Stimulated activated CD4-positive, alpha-beta T cell treated with anti-CD3 and anti-CD28 coated beads, Interleukin-2, amount 100 ng/mL, for 48 hours (primary cell): Measurements from ENCODE around the gene FBXO8.

Experiments
- DNase-seq, 2 donors: peaks; one replicate each; pipeline ENCODE4 v3.0.0-alpha.2; 2020

The FBXO8 gene

GRCh38 chr4:174241162-174241561 lies 42.3 kb downstream of the FBXO8 start:
- DNase-seq, result no peak

GRCh38 chr4:174236359-174236758 lies 47.1 kb downstream of the FBXO8 start:
- DNase-seq, result no peak

- no peak for DNase-seq
These were observed 52.8 kb downstream of the FBXO8 start for GRCh38 chr4:174230680-174231079.

GRCh38 chr4:174230148-174230547 lies 53.3 kb downstream of the FBXO8 start:
- DNase-seq, result no peak

GRCh38 chr4:174228988-174229387 lies 54.5 kb downstream of the FBXO8 start:
- no peak for DNase-seq

- no peak for DNase-seq
These were observed 58.0 kb downstream of the FBXO8 start for GRCh38 chr4:174225349-174226049.

GRCh38 chr4:174224550-174224949 lies 58.9 kb downstream of the FBXO8 start:
- no peak for DNase-seq

GRCh38 chr4:174222266-174222872 lies 61.1 kb downstream of the FBXO8 start:
- no peak for DNase-seq

GRCh38 chr4:174218127-174218790 lies 65.2 kb downstream of the FBXO8 start:
- no peak for DNase-seq

- no peak for DNase-seq
These were observed 66.0 kb downstream of the FBXO8 start for GRCh38 chr4:174217273-174218126.

GRCh38 chr4:174216799-174217272 lies 66.6 kb downstream of the FBXO8 start:
- no peak for DNase-seq

- DNase-seq, result no peak
These were observed 67.3 kb downstream of the FBXO8 start for GRCh38 chr4:174215961-174216680.

- no peak for DNase-seq
These were observed 68.4 kb downstream of the FBXO8 start for GRCh38 chr4:174215057-174215456.

GRCh38 chr4:174214101-174214878 lies 69.2 kb downstream of the FBXO8 start:
- no peak for DNase-seq

GRCh38 chr4:174213731-174214100 lies 69.8 kb downstream of the FBXO8 start:
- DNase-seq, result no peak

GRCh38 chr4:174212061-174212460 lies 71.4 kb downstream of the FBXO8 start:
- DNase-seq, result no peak

GRCh38 chr4:174211622-174212044 lies 71.8 kb downstream of the FBXO8 start:
- DNase-seq, result no peak

- DNase-seq, result no peak
These were observed 72.4 kb downstream of the FBXO8 start for GRCh38 chr4:174210952-174211490.

- DNase-seq, result no peak
These were observed 73.1 kb downstream of the FBXO8 start for GRCh38 chr4:174210354-174210753.

- DNase-seq, result no peak
These were observed 74.1 kb downstream of the FBXO8 start for GRCh38 chr4:174209341-174209740.

- DNase-seq, result no peak
These were observed 76.1 kb downstream of the FBXO8 start for GRCh38 chr4:174207367-174207766.
